Left forelimb (tissue), 1 donor: Measurements from ENCODE around the gene TCAIM.

Experiments
- DNase-seq: peaks from one replicate; pipeline ENCODE4 v3.0.0-alpha.2; 2018; ENCODE audit warnings: low spot score

Gene TCAIM

GRCh38 chr3:44445786-44446185 lies 107.2 kb downstream of the TCAIM start:
- DNase-seq, result no peak

GRCh38 chr3:44446929-44447328 lies 108.4 kb downstream of the TCAIM start:
- DNase-seq, result no peak

GRCh38 chr3:44451441-44451840 lies 112.9 kb downstream of the TCAIM start:
- DNase-seq, result no peak

- no peak for DNase-seq
Observed at GRCh38 chr3:44454258-44454657, 115.7 kb downstream of the TCAIM start.

- DNase-seq, result no peak
Observed at GRCh38 chr3:44455318-44455717, 116.8 kb downstream of the TCAIM start.
